Measurements from ENCODE around the gene MINDY4.

The MINDY4 gene

DNA sequence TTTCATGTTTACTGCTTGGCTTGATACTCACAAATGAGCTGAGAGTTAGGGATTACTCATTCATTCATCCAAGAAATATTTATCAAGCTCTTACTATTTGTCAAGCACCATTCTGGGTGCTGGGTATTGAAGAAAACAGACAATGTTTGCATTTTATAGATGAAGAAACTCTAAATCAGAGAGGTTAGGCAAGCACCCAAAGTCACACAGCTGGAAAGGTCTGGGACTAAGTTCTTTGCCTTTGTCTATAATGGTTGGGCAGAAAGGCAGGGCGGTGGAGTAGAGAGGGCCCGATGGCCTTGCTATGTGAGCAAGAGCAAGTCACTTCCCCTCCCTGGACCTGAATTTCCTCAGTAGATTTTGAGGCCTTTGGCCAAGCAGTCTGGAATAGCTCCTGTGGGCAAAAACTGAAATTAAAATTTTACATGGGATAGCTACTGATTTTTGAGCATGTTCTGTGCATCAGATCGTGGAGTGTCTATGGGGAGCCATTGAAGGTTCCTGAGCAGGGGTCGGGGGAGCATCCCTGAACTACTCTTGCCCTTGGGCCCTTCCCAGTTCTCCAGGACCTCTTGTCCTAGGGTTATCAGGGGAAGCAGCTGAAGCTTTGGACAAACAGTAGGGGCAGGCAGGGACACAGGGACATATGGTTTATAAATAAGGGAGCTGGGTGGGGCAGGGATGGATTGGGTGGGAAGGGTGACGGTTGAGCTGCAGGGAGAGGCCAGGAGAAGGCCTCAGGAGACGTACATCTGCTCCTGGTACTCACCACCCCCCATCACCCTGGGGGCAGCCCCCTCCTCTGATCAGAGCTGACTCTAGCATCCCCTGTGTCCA is 163.7 kb downstream of the MINDY4 start:
- no peak for DNase-seq

- DNase-seq = no peak
Observed at GRCh38 chr7:30935569-30935877, 164.3 kb downstream of the MINDY4 start.

GRCh38 chr7:30936650-30937245 is 165.5 kb downstream of the MINDY4 start:
- DNase-seq = no peak

DNA sequence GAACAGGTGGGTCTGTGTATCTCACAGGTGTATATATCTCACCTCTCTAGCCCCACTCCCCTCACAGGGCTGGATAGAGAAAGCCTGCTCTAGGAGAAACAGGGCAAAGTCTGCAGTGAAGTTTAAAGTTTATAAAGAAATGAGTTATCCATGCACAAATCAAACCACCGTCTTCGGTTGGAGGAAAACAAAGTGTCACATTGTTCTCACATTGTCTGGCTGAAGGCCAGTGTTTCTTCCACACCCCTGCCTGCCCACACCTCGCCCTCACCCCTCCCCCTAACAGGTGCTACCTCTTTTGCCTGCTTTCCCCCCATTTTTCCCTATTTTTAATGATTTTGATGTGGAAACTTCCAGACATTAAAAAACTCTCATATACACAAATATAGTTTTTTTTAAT is 166.2 kb downstream of the MINDY4 start:
- DNase-seq = no peak

DNA sequence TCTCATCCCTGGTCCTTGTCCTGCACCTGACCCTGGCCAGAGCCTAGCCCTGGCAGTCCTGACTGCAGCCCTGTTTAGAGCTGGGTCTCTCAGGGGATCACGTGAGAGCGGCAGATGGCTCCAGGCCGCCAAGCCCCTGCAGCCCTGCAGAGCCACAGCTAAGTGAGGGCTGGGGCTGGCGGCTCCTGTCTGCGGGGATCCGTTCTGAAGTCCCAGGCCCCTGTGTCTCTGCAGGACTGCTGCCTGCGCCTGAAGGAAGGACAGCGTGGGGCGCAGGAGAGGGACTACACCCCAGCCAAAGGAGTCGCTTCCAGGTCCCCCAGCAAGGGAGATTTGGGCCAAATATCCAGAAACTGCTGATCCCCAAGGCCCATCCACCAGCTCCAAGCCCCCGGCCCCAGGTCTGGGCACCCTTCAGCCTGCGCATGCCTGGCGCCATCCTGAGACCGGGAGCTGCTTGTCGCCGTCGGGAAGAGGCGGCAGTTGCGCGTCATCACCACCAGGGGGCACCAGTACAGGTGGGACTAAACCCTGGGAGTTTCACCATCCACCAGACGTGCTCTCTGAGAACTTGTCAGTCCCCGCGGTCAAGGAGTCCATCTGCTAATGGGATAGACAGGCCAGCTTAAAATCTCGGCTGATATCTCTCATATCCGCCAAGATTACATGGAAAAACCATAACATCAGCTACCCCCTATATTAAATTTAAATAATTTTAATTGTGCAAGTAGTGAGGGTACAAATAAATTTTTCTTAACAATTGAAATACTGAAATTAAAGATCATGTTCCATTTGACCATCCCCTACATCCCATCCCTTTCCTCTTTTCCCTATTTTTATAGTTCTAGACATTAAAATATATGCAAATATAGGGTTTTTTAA is 167.5 kb downstream of the MINDY4 start:
- peak; percentile 81 for DNase-seq

DNA sequence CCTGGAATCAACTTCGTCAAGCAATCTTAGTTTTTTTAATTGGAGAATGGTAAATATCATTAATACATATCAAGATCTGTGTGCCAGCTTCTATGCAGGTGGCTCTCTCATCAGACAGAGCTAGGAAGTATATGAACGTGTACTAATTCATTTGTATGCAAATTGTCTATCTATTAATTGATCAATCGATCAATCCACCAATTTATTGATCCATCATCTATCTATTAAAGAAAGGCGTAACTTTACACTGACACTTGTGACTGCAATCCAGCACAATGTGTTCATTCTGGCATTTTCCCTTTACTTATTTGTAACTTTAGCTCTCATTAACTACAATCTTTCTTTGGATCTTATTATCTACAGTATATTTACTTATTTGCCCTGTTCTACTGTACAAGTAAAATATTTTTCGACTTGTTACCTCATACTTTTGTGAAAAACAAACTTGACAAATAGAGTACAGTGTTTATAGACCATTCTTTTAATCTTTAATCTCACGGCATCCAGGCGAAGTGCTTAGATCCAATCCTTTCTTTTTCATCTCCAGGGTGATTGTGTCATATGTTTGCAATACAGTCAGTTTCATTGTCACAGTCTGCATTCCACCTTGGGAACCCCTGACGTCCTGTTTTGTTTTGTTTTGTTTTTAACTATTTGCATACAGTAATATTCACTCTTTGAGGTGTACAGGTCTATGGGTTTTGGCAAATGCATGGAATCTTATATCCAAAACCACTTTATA is 170.5 kb downstream of the MINDY4 start:
- DNase-seq = no peak

All from activated CD4-positive, alpha-beta T cell treated with anti-CD3 and anti-CD28 coated beads for 48 hours (primary cell).